ENCODE measurements around the gene NDFIP2.
"Not testable (repeated sequence)": the region's sequence is repeated elsewhere in the genome, so short reads cannot be mapped to it uniquely, and the experiment has no call there.

Gene NDFIP2

DNA sequence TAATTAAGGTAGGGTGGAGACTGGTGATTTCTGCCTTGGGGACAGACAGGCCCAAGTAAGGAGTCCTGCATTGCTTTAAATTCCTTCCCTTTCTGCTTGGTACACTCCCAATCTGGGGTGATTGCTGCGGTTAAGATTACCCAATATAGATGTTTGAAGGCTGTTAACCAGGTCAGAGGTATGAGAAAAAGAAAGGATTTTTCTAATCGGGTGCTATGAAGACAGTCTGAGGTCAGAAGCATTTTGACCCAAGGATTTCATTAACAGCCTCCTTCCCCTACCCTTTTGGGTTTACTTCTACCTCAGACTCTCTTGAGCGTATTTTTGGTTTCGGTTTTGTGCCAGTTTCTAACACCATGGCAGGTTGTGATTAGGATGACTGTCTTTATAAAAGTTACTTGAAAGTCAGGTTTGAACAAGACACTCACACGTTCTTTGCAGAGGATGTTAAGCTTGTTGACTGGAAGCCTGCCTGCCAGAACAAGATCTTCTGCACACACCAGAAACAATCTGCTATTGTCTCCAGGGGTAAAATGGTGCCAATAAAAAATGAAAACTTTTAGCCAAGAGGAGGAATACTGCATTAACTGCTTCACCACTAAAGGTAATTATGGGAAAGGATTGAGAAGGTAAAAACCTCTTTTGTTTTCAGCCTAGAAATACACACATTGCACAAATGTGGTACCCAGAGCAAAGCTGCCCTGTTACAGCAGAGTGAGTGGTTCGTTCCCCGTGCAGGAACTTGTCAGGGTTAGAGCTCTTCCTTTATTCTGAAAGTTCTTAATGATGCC lies 108.8 kb downstream of the NDFIP2 start:
- no peak overlapping the region for H3K4me3 ChIP-seq
- H3K9ac ChIP-seq (ENCODE audit: insufficient read length) = no peak overlapping the region
- TF ChIP-seq EZH2 (IDR thresholded peaks at IDR 0.05) = no peak
- H3K9me3 ChIP-seq (ENCODE audit: low read depth, low read length) = no peaks in the 10 kb centered on the region
- no peak for DNase-seq (ENCODE audit: low read depth, low spot score)
- H3K36me3 ChIP-seq (ENCODE audit: insufficient read depth, low read length) = no peaks in the 10 kb centered on the region
- no peak overlapping the region for H3K27ac ChIP-seq

DNA sequence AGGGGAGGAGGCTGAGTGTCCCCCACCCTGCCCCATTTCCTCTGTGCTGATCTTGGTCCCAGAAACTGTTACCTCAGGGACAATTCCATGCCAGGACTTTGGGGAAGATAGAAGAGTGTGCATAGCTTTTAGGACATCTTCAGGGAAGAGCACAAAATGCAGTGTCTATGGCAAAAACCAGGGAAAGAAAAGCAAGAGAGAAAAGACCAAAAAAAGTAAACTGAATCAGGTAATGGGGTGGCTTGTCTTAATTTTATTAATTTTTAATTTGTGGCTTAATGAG lies 109.4 kb downstream of the NDFIP2 start:
- Histone ChIP-seq H3K4me3 (no peak overlapping the region), H3K9me3 (ENCODE audit: low read depth, low read length) (no peaks in the 10 kb centered on the region), H3K27ac (no peak overlapping the region), H3K36me3 (ENCODE audit: insufficient read depth, low read length) (no peaks in the 10 kb centered on the region), H3K9ac (ENCODE audit: insufficient read length) (no peak overlapping the region)
- no peak for DNase-seq (ENCODE audit: low read depth, low spot score)
- TF ChIP-seq POLR2AphosphoS5 (IDR thresholded peaks at IDR 0.05; ENCODE audit: borderline replicate concordance, low read depth, low read length) = no peak
- no peak for TF ChIP-seq EZH2 (IDR thresholded peaks at IDR 0.05)
- no peak for TF ChIP-seq FOXP2 (optimal IDR thresholded peaks at IDR 0.05; ENCODE audit: control extremely low read depth, extremely low read length, insufficient read depth)

- no peak for DNase-seq (ENCODE audit: low read depth, low spot score)
- TF ChIP-seq FOXP2 (optimal IDR thresholded peaks at IDR 0.05; ENCODE audit: control extremely low read depth, extremely low read length, insufficient read depth) (no peak), POLR2AphosphoS5 (IDR thresholded peaks at IDR 0.05; ENCODE audit: borderline replicate concordance, low read depth, low read length) (no peak), EZH2 (IDR thresholded peaks at IDR 0.05) (no peak)
- Histone ChIP-seq H3K27ac (no peak overlapping the region), H3K4me3 (no peak overlapping the region), H3K36me3 (ENCODE audit: insufficient read depth, low read length) (no peaks in the 10 kb centered on the region), H3K9ac (ENCODE audit: insufficient read length) (no peak overlapping the region), H3K9me3 (ENCODE audit: low read depth, low read length) (no peaks in the 10 kb centered on the region)
Measured at GRCh38 chr13:79591493-79591892, 110.5 kb downstream of the NDFIP2 start.

DNA sequence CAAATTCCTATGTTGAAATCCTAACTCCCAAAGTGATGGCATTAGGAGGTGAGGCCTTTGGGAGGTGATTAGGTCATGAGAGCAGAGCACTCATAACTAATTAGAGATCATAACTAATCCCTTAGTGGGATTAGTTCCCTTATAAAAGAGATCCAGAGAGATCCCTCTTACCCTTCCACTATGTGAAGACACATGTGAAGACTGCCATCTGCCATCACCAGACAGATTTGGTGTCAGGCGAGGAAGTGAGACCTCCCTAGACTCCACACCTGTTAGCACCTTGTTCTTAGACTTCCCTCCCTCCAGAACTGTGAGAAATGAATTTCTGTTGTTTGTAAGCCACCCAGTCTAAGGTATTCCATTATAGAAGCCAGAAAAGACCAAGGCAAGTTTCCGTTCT lies 112.2 kb downstream of the NDFIP2 start:
- H3K9me3 ChIP-seq (ENCODE audit: low read depth, low read length) = no peaks in the 10 kb centered on the region
- no peaks in the 10 kb centered on the region for H3K36me3 ChIP-seq (ENCODE audit: insufficient read depth, low read length)
- H3K4me3 ChIP-seq = no peak overlapping the region
- H3K9ac ChIP-seq (ENCODE audit: insufficient read length) = no peak overlapping the region
- TF ChIP-seq EZH2 (IDR thresholded peaks at IDR 0.05) (no peak), FOXP2 (optimal IDR thresholded peaks at IDR 0.05; ENCODE audit: control extremely low read depth, extremely low read length, insufficient read depth) (no peak), POLR2AphosphoS5 (IDR thresholded peaks at IDR 0.05; ENCODE audit: borderline replicate concordance, low read depth, low read length) (no peak)
- no peak for DNase-seq (ENCODE audit: low read depth, low spot score)
- no peak overlapping the region for H3K27ac ChIP-seq

DNA sequence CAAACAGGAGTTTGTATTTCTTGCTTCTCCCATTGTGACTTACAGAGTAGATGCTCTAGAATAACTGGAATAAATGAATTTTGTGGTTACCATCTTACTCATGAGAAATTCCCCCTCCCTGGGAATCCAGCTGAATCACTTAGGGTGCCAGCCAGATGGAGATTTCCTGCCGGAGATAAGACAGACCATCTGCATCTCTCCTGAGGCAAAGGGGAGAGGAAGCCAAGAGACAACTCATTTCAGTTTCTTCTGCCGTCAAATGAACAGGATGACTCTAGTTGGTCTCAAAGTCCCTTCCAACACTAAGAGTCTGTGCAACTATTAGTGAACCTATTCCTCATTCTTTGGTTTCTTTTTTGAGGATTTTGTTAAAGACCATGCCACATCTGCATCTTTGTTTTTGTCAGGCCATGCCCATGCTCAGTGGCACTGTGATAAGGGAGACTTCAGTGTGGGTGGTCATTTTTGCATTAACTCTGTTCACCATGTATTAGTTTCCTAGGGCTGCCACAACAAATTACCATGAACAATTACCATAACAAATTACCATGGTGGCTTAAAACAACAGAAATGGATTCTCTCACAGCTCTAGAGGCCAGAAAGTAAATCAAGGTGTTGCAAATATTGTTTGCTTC lies 112.8 kb downstream of the NDFIP2 start:
- TF ChIP-seq POLR2AphosphoS5 (IDR thresholded peaks at IDR 0.05; ENCODE audit: borderline replicate concordance, low read depth, low read length) (no peak), FOXP2 (optimal IDR thresholded peaks at IDR 0.05; ENCODE audit: control extremely low read depth, extremely low read length, insufficient read depth) (no peak), EZH2 (IDR thresholded peaks at IDR 0.05) (no peak)
- Histone ChIP-seq H3K27ac (no peak overlapping the region), H3K9ac (ENCODE audit: insufficient read length) (no peak overlapping the region), H3K9me3 (ENCODE audit: low read depth, low read length) (no peaks in the 10 kb centered on the region), H3K4me3 (no peak overlapping the region), H3K36me3 (ENCODE audit: insufficient read depth, low read length) (no peaks in the 10 kb centered on the region)
- no peak for DNase-seq (ENCODE audit: low read depth, low spot score)

- not testable (repeated sequence) for H3K4me3 ChIP-seq; DNase-seq (ENCODE audit: low read depth, low spot score); H3K27ac ChIP-seq; H3K9ac ChIP-seq (ENCODE audit: insufficient read length); H3K9me3 ChIP-seq (ENCODE audit: low read depth, low read length); H3K36me3 ChIP-seq (ENCODE audit: insufficient read depth, low read length)
Measured at GRCh38 chr13:79600146-79600545, 119.2 kb downstream of the NDFIP2 start.

GRCh38 chr13:79602936-79603335 lies 122.0 kb downstream of the NDFIP2 start:
- no peak overlapping the region for H3K4me3 ChIP-seq
- no peak for DNase-seq (ENCODE audit: low read depth, low spot score)
- no peaks in the 10 kb centered on the region for H3K9me3 ChIP-seq (ENCODE audit: low read depth, low read length)
- no peak for TF ChIP-seq EZH2 (IDR thresholded peaks at IDR 0.05)
- no peak for TF ChIP-seq POLR2AphosphoS5 (IDR thresholded peaks at IDR 0.05; ENCODE audit: borderline replicate concordance, low read depth, low read length)
- TF ChIP-seq FOXP2 (optimal IDR thresholded peaks at IDR 0.05; ENCODE audit: control extremely low read depth, extremely low read length, insufficient read depth) = no peak
- no peak overlapping the region for H3K27ac ChIP-seq
- no peaks in the 10 kb centered on the region for H3K36me3 ChIP-seq (ENCODE audit: insufficient read depth, low read length)
- H3K9ac ChIP-seq (ENCODE audit: insufficient read length) = no peak overlapping the region

- Histone ChIP-seq H3K9ac (ENCODE audit: insufficient read length) (no peak overlapping the region), H3K27ac (no peak overlapping the region), H3K4me3 (no peak overlapping the region), H3K9me3 (ENCODE audit: low read depth, low read length) (no peaks in the 10 kb centered on the region), H3K36me3 (ENCODE audit: insufficient read depth, low read length) (no peaks in the 10 kb centered on the region)
- no peak for DNase-seq (ENCODE audit: low read depth, low spot score)
- no peak for TF ChIP-seq EZH2 (IDR thresholded peaks at IDR 0.05)
- no peak for TF ChIP-seq POLR2AphosphoS5 (IDR thresholded peaks at IDR 0.05; ENCODE audit: borderline replicate concordance, low read depth, low read length)
- TF ChIP-seq FOXP2 (optimal IDR thresholded peaks at IDR 0.05; ENCODE audit: control extremely low read depth, extremely low read length, insufficient read depth) = no peak
Measured at GRCh38 chr13:79604752-79605151, 123.8 kb downstream of the NDFIP2 start.

Data from SK-N-MC (cell line).